Hepatic stellate cell (primary cell): ENCODE results near the gene HIVEP3.

Experiments
- DNase-seq: peaks from one replicate; pipeline ENCODE4 v3.0.0; 2011; ENCODE audit warnings: low spot score

The HIVEP3 gene

GRCh38 chr1:41892301-41892781, 26.4 kb downstream of the HIVEP3 start:
- no peak for DNase-seq

GRCh38 chr1:41891199-41891896, 27.4 kb downstream of the HIVEP3 start:
- DNase-seq: peak; percentile 42

GRCh38 chr1:41890825-41891198, 27.9 kb downstream of the HIVEP3 start:
- DNase-seq: peak; percentile 50

GRCh38 chr1:41889506-41890414, 29.0 kb downstream of the HIVEP3 start:
- DNase-seq: no peak

- no peak for DNase-seq
These were observed 30.0 kb downstream of the HIVEP3 start for GRCh38 chr1:41888756-41889155.

- no peak for DNase-seq
These were observed 31.4 kb downstream of the HIVEP3 start for GRCh38 chr1:41887365-41887764.

GRCh38 chr1:41884256-41885230, 34.2 kb downstream of the HIVEP3 start:
- DNase-seq: no peak

GRCh38 chr1:41883507-41883906, 35.2 kb downstream of the HIVEP3 start:
- no peak for DNase-seq

- no peak for DNase-seq
These were observed 36.2 kb downstream of the HIVEP3 start for GRCh38 chr1:41882486-41882885.

GRCh38 chr1:41882068-41882477, 36.6 kb downstream of the HIVEP3 start:
- DNase-seq: no peak

- DNase-seq: no peak
These were observed 37.5 kb downstream of the HIVEP3 start for GRCh38 chr1:41880950-41881885.

- DNase-seq: no peak
These were observed 38.5 kb downstream of the HIVEP3 start for GRCh38 chr1:41880261-41880660.

GRCh38 chr1:41879617-41880016, 39.1 kb downstream of the HIVEP3 start:
- DNase-seq: no peak

- no peak for DNase-seq
These were observed 39.8 kb downstream of the HIVEP3 start for GRCh38 chr1:41878911-41879310.

- DNase-seq: no peak
These were observed 40.2 kb downstream of the HIVEP3 start for GRCh38 chr1:41878495-41878894.

- DNase-seq: no peak
These were observed 41.9 kb downstream of the HIVEP3 start for GRCh38 chr1:41876576-41877445.

- DNase-seq: no peak
These were observed 43.2 kb downstream of the HIVEP3 start for GRCh38 chr1:41875487-41875886.

- no peak for DNase-seq
These were observed 43.8 kb downstream of the HIVEP3 start for GRCh38 chr1:41874903-41875411.

- no peak for DNase-seq
These were observed 44.5 kb downstream of the HIVEP3 start for GRCh38 chr1:41874151-41874719.
